CD4-positive, alpha-beta T cell treated with Interleukin-15 for 1 hour (primary cell): Measurements from ENCODE around the gene PCDH15.

Experiments used
- DNase-seq: peaks from one replicate; pipeline ENCODE4 v3.0.0-alpha.2; 2020

PCDH15 gene

GRCh38 chr10:53839440-53840039 is 961.5 kb downstream of the PCDH15 start:
- no peak for DNase-seq

DNA sequence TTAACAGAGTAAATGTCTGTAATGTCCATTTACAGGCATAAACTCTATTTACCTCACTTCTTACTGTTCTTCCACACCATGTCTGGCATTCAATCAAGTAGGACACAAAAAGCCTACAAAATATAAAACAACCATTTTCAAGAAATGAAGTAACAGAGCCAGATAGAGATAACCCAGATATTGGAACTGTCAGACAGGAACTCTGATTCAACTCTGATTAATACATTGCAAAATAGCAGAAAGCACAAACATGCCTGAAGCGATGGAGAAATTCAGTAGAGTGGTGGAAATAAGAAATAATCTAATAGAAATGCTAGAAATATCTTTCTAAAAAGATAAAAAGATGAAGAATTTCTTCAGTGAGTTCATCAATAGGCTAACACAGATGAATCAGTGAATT is 964.4 kb downstream of the PCDH15 start:
- no peak for DNase-seq

GRCh38 chr10:53833908-53834307 is 967.1 kb downstream of the PCDH15 start:
- no peak for DNase-seq

DNA sequence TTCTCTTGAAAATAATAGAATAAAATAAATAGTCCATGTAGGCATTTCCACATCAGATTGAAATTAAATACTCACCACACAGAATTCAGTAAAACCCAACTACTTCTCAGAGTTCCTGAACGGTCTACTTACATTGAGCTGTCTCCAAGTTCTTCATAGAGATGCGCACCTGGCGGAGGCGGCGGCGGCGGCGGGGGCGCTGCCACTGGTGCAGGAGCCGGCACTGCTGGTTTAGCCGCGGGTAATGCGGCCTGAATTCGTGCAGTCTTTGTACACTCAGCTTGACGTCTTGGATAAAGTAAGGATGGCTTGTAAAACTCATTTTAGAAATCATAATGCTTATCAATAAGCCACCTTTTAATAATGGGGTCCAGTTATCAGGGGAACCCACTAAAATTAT is 973.8 kb downstream of the PCDH15 start:
- no peak for DNase-seq

- no peak for DNase-seq
Observed at GRCh38 chr10:53808677-53809372, 992.2 kb downstream of the PCDH15 start.

- no peak for DNase-seq
Observed at GRCh38 chr10:53786236-53786900, 1014.7 kb downstream of the PCDH15 start.

DNA sequence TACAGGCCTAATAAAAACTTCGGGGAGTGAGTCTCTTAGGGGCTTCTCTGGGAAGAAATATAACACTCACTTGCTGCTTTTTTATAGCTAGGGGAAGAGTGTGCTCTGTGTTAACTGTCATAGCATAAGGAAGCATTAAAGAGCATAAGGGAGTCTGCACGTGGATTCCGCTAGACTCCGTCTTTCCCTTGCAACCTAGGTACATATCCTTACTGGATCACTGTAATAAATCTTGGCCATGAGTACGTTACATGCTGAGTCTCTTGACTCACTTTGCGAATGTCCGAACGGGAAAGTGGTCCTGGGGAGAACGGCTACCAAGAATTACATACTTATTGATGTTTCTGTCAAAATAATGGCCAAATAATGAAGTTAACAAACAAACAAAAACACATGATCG is 1029.3 kb downstream of the PCDH15 start:
- DNase-seq: no peak

DNA sequence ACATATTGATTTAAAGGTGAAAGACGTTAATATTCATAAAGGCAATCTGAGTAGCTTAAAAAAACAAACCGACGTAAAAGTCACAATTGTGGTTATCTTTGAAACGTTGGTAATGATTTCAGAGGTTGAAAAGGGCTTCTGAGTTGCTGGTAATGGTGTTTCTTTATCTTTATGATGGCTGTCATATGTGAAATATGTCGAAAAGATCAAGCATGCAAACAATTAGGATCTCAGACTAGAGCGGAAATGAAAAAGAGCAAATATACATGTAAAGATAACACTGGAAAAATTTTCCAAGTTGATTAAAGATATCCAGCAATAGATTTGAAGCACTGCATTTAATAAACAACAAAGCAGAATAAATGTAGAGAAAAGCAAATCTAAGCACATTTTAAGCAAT is 1030.1 kb downstream of the PCDH15 start:
- DNase-seq: no peak

GRCh38 chr10:53765311-53765710 is 1035.7 kb downstream of the PCDH15 start:
- DNase-seq: no peak

- no peak for DNase-seq
Observed at GRCh38 chr10:53754596-53755250, 1046.3 kb downstream of the PCDH15 start.
